Type B pancreatic cell (in vitro differentiated cells): ENCODE data around the gene TM2D3. TPM values are rescaled to one million over a fixed set of nuclear protein-coding genes. Genes with fewer than 3 reads are reported as not detected.
A peak's percentile ranks its signal among the peaks of the same experiment; 100 is the strongest.

Experiments
- DNase-seq: peaks from one replicate; pipeline ENCODE4 v3.0.0; 2021; ENCODE audit warnings: mixed read lengths; ENCODE audit not compliant: unreplicated experiment; ENCODE audit errors: extremely low spot score
- H3K27ac Mint-ChIP-seq: 2 replicates; pipeline ENCODE4 v1.8.0; 2021; ENCODE audit warnings: mild to moderate bottlenecking, mixed read lengths
- H3K27me3 Mint-ChIP-seq: 2 replicates; pipeline ENCODE4 v1.8.0; 2021; ENCODE audit warnings: mixed read lengths
- H3K36me3 Mint-ChIP-seq: 2 replicates; pipeline ENCODE4 v1.8.0; 2021; ENCODE audit warnings: mixed read lengths
- H3K4me1 Mint-ChIP-seq: one replicate; pipeline ENCODE4 v1.8.0; 2021; ENCODE audit warnings: mixed read lengths; ENCODE audit not compliant: unreplicated experiment
- H3K4me3 Mint-ChIP-seq: 2 replicates; pipeline ENCODE4 v1.8.0; 2021; ENCODE audit warnings: mild to moderate bottlenecking, mixed read lengths
- H3K9me3 Mint-ChIP-seq: 2 replicates; pipeline ENCODE4 v1.8.0; 2021; ENCODE audit warnings: mixed read lengths
- total RNA-seq: library from RNA; stranded (reverse); gene quantifications from 2 replicates; pipeline ENCODE4 v1.2.1, GENCODE V29; 2021; ENCODE audit warnings: low replicate concordance
- TF ChIP-seq, protein P1 (sequence below): fragments of 200-600 bp; sonication (generic); conservative IDR thresholded peaks from 2 replicates; pipeline ENCODE4 v1.5.0; 2021; ENCODE audit warnings: antibody characterized with exemption, mild to moderate bottlenecking

Gene TM2D3
- total RNA-seq, 1 donor from 2014 or later, result 50.0 TPM

DNA sequence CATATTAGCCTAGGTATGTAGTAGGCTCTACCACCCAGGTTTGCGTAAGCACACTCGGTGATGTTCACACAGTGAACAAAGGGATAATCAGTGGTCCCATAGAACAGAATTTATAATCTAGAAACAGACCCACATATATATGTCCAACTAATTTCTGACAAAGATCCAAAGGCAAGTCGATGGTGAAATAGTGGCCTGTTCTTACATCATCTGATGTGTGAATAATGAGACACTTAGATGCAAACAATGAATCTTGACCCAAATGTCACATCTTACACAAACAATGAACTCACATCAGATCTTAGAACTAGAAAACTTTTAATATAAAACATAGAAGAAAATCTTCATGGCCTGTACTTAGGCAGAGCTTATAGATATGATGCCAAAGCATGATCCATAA is 17.6 kb upstream of the TM2D3 start:
- no peaks in the 10 kb centered on the region for H3K27me3 Mint-ChIP-seq

DNA sequence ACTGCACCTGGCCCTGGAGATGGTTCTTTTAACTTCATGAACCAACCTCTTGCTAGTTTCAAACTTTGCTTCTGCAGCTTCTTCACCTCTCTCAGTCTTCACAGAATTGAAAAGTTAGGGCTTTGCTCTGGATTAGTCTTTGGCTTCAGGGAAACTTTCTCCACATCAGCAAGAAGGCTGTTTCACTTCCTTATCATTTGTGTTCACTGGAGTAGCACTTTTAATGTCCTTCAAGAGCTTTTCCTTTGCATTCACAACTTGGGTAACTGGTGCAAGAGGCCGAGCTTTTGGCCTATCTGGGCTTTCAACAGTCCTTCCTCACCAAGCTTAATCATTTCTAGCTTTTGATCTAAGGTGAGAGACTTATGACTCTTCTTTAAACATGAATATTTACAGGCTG is 15.7 kb upstream of the TM2D3 start:
- H3K9me3 Mint-ChIP-seq, result no peaks in the 10 kb centered on the region
- no peak overlapping the region for H3K27ac Mint-ChIP-seq
- TF ChIP-seq, protein P1, sequence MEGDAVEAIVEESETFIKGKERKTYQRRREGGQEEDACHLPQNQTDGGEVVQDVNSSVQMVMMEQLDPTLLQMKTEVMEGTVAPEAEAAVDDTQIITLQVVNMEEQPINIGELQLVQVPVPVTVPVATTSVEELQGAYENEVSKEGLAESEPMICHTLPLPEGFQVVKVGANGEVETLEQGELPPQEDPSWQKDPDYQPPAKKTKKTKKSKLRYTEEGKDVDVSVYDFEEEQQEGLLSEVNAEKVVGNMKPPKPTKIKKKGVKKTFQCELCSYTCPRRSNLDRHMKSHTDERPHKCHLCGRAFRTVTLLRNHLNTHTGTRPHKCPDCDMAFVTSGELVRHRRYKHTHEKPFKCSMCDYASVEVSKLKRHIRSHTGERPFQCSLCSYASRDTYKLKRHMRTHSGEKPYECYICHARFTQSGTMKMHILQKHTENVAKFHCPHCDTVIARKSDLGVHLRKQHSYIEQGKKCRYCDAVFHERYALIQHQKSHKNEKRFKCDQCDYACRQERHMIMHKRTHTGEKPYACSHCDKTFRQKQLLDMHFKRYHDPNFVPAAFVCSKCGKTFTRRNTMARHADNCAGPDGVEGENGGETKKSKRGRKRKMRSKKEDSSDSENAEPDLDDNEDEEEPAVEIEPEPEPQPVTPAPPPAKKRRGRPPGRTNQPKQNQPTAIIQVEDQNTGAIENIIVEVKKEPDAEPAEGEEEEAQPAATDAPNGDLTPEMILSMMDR, result no peak
- no peak overlapping the region for H3K4me3 Mint-ChIP-seq
- H3K4me1 Mint-ChIP-seq, result no peaks in the 10 kb centered on the region
- peaks cover 17% of the 10 kb centered on the region for H3K36me3 Mint-ChIP-seq
- no peak for DNase-seq
- no peaks in the 10 kb centered on the region for H3K27me3 Mint-ChIP-seq

More for the DNA sequence above, 17.6 kb upstream of the TM2D3 start:
- no peak for DNase-seq
- Mint-ChIP-seq H3K4me1 (no peaks in the 10 kb centered on the region), H3K27ac (no peak overlapping the region), H3K36me3 (peaks cover 23% of the 10 kb centered on the region), H3K4me3 (no peak overlapping the region), H3K9me3 (no peaks in the 10 kb centered on the region)
- TF ChIP-seq, protein P1, result no peak

DNA sequence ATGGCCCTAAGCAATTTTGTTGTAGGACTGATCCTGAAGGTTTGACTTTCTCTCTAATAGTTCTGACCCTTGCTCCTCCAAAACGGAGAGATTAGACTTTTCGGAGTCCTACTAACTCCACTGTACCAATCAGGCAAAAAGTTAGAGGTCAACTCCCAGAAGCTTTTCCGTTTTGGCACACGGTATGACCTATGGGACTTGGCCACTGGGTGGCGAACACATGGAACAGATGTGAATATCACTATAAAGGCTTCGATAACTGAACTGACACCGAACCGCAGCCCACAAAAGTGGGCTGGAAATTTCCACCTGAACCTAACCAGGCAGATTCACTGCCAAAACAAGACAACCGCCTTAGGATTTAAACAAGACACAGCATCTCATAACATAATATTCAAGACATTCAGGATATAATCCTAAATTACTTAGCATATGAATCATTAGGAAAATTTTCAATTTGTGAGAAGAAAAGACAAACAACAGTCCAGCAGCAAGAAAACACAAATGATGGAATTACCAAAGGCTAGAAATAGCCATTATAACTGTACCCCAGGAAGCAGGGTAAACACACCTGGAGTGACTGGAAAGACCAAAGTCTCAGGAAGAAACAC is 12.2 kb upstream of the TM2D3 start:
- H3K36me3 Mint-ChIP-seq, result peaks cover 10% of the 10 kb centered on the region
- no peak overlapping the region for H3K4me3 Mint-ChIP-seq
- TF ChIP-seq, protein P1, result peak; percentile 60
- DNase-seq, result no peak
- H3K4me1 Mint-ChIP-seq, result no peaks in the 10 kb centered on the region
- H3K27me3 Mint-ChIP-seq, result no peaks in the 10 kb centered on the region
- H3K27ac Mint-ChIP-seq, result no peak overlapping the region
- no peaks in the 10 kb centered on the region for H3K9me3 Mint-ChIP-seq

DNA sequence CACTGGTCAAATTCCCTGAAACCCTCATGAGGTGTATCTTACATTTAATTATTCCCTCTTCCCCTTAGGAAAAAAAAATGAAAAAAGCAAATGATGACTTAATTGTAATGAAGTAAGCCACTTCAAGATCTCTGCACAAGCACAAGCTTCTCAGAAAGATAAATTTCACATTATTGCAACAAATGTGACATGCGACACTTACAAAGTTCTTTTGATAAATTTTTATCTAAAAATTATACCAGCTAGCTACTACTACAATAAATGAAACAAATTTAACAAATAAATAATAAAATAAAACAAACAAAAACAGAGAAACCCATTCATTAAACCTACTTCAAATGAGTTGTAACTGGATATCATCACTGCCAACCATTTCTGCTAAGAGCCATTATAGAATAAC is 10.0 kb upstream of the TM2D3 start:
- TF ChIP-seq, protein P1, result no peak
- Mint-ChIP-seq H3K27ac (no peak overlapping the region), H3K36me3 (peaks cover 4% of the 10 kb centered on the region), H3K27me3 (no peaks in the 10 kb centered on the region), H3K4me1 (no peaks in the 10 kb centered on the region), H3K9me3 (no peaks in the 10 kb centered on the region), H3K4me3 (no peak overlapping the region)
- no peak for DNase-seq

DNA sequence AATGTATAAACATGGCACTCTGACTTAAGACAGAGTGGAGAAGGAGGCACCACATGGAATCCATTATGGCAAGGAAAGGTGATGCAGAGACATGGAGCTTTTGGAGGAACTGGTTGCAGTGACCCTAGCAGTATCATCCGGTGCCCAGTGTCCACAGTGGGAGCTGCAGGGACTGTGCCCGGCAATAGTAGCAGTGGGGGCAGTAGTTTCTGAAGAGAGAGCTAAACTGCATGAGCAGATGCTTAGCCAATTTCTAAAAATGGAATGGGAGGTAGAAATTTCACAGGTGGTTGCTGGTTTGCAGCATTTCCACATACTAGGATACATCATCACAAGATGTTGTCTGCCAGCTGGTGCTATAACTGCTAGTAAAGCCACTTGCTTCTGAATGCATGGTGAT is 7.8 kb upstream of the TM2D3 start:
- Mint-ChIP-seq H3K9me3 (no peaks in the 10 kb centered on the region), H3K4me3 (no peak overlapping the region), H3K4me1 (no peaks in the 10 kb centered on the region), H3K27ac (no peak overlapping the region), H3K36me3 (no peaks in the 10 kb centered on the region), H3K27me3 (no peaks in the 10 kb centered on the region)
- no peak for DNase-seq
- TF ChIP-seq, protein P1, result no peak
